ENCODE results near the gene SRC. TPM values are rescaled to one million over a fixed set of nuclear protein-coding genes. Genes with fewer than 3 reads are reported as not detected.

SRC gene
- polyA plus RNA-seq, 3 donors = 13.5 to 25.7 (median 13.6) TPM

DNA sequence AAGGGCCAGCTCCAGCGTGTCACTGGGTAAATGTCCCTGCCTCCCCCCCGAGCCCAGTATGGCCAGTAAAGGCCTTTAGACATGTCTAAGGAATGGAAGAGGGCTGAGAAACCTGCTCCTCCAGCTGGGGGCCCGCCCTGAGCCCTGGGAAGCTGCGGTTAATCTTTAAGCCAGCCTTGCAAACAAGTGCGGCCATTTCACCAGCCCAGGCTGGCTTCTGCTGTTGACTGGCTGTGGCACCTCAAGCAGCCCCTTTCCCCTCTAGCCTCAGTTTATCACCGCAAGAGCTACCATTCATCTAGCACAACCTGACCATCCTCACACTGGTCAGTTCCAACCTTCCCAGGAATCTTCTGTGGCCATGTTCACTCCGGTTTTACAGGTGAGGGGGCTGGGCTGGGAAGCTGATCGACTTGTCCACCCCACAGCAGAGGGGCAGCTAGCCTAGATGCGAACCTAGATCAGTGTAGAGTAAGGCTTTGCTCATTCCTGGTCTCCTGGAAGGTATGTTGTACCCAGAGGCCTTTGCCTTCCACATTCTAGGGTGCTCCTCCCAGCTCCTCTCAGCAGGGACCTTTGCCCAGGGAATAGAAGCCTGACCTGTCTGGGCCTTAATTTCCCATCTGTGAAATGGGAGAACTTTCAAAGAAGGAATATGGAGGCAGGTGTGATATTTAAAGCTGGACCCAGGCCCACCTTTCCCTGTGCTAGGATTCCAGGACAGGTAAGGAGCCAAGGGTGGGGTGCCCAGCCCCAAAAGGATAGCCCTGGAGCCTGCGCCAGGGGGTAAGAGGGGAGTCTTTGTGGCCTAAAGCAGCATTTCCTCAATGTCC is 1.2 kb upstream of the SRC start:
- no peak overlapping the region for H3K27ac ChIP-seq (ENCODE audit: low read depth, low read length)
- 38 to 88% (median 86%) methylated on average over 10 of the region's 10 CpGs for whole genome bisulfite sequencing, 3 donors

DNA sequence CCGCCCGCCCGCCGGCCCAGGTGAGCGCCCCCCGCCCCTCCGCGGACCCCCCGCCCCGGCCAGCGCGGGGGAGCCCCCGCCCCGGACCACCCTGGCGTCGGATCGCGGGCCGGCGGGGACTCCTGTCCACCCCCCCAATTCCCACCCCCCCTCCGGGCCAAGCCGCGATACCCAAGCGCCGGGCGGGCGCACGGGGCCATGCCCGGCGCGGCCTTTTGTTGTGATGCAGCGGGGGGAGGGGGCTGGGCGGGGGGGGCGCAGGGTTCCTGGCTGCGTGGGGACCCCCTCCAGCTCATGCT is 245 bp downstream of the SRC start:
- no peak overlapping the region for H3K27ac ChIP-seq (ENCODE audit: low read depth, low read length)
- 0% methylated on average over 1 to 32 of the region's 35 CpGs for WGBS, 3 donors

DNA sequence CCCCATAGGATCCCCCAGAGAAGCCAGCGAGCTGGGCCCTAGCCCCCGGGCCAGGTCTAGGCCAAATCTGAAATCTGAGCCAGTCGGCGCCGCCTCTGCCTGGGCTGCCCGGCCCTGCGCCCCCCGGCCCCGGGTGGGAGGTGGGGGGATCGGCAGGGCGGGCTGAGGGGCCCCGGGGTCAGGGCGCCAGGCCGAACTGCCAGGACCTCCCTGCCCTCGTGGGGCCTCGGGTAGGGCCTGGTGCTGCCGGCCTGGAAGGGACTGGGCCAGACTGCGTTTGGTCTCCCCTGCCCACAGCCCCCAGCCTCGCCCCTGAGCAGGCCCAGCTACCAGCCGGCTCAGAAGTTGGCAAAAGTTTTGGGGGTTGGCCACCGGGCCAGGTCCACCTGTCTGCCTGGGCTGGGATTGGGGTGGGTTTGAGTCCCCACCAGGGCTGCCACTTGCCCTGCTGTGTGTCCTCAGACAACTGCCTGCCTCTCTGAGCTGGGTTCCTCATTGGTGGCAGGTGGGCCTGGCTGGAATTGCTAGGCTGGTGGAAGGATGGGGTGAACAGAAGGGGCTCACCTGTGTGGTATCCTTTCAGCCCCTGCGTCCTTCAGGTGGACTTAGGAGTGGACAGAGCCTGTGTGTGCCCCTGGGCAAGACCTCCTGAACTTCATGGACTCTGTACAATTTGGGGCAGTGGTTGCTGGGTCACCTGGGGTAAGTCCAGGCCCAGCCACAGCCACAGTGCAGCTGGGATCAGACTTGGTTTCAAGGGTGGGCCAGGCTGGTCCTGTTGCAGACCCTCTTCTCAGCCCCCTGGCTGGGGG is 801 bp downstream of the SRC start:
- no peak overlapping the region for H3K27ac ChIP-seq (ENCODE audit: low read depth, low read length)
- WGBS, 3 donors = 17 to 30% (median 21%) methylated on average over 22 of the region's 22 CpGs

DNA sequence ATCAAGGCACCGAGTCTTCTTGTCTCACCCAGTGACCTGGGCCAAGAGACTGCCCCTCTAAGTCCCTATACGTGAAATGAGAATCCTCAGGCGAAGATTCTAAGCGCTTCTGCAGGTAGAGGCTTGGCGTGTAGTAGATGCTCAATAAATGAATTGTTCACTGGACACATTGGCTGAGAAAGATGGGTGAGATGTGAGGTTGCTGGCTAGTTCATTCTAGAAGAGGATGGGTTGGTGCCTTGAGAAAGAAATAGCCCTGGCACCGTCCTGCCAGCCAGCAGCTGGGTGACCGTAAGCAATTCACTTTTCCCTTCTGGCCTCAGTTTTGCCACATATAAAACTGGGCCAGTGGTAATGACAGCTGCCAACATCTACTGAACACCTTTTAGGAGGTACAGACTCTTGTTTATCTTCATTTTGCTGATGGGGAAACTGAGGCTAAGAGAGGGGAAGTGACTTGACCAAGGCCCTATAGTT is 1.4 kb downstream of the SRC start:
- no peak overlapping the region for H3K27ac ChIP-seq (ENCODE audit: low read depth, low read length)
- 89 to 96% (median 91%) methylated on average over 7 of the region's 7 CpGs for WGBS, 3 donors

DNA sequence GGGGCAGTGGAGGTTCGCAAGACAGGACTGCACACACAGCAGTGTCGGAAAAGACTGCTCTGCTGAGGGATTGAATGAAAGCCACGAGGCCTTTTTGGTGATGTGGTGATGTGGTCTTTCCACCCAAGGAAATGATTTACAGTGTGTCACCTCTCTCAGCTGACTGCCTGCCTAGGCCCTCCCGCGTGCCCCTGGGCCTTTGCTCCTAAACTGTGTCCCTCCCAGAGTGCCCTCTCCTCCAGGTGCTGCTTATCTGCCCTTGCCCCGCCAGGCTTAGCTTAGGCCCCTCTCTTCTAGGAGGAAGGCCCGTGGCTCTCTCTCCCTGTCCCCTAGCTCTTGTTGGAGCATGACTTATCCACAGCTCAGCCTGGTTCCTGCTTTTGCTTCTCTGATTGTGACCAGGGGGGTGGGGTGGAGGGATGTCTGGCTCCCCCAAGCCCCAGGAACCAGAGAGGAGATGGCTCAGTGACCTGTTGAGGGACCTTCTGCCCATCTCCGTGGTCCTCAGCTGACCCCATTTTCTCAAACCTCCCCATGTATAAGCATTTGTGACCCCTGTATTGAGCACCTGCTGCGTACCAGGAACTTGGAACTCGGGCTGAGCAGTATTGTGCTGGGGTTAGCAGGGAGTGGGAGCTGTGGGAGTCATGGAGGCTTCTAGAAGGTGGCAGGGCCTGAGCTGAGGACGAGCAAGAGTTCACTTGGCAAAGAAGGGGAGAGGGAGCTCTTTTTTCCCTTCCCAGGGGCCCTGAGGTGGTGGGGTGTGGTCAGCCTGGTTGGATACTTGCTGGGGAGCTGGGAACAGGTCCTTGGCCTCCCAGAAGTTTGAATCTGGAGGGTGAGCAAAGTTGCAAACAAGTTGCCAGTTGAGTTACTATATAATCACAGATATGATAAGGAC is 2.2 kb downstream of the SRC start:
- WGBS, 3 donors = 66 to 78% (median 70%) methylated on average over 11 of the region's 11 CpGs
- no peak overlapping the region for H3K27ac ChIP-seq (ENCODE audit: low read depth, low read length)

DNA sequence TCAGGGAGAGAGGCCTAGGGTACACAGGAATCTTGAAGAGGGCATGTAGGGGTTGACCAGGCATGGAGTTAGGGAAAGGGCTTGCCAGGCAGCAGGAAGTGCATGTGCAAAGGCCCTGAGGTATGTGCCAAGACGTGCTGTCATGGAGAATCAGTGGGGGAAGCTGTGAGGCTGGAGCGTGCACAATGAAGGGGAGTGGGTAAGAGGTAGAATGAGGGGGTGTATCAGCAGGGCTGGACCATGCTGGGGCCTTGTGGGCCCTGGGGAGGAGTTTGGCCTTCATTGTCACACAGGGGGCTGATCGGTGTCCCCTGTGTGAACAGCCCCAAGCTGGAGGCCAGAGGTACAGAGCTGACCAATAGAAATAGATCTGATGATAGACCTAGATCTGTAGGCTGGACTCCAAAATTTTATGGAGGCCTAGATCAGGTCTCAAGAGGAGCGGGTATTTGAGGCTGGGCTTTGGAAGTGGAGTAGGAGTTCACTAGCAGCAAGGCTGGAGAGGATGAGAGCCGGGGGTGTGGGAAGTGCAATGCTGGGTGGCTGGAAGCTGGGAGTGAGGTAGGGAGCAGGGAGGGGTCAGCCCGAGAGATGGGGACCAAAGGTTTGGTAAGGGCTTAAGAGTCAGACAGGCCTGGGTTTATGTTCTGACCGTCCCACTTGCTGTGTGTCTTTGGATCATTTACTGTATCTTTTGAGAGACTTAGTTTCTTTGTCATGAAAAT is 3.0 kb downstream of the SRC start:
- H3K27ac ChIP-seq (ENCODE audit: low read depth, low read length) = no peak overlapping the region
- 78 to 91% (median 88%) methylated on average over 7 of the region's 7 CpGs for WGBS, 3 donors

- 62 to 76% (median 70%) methylated on average over 16 of the region's 16 CpGs for WGBS, 3 donors
These were observed 3.9 kb downstream of the SRC start for GRCh38 chr20:37349517-37350491.

DNA sequence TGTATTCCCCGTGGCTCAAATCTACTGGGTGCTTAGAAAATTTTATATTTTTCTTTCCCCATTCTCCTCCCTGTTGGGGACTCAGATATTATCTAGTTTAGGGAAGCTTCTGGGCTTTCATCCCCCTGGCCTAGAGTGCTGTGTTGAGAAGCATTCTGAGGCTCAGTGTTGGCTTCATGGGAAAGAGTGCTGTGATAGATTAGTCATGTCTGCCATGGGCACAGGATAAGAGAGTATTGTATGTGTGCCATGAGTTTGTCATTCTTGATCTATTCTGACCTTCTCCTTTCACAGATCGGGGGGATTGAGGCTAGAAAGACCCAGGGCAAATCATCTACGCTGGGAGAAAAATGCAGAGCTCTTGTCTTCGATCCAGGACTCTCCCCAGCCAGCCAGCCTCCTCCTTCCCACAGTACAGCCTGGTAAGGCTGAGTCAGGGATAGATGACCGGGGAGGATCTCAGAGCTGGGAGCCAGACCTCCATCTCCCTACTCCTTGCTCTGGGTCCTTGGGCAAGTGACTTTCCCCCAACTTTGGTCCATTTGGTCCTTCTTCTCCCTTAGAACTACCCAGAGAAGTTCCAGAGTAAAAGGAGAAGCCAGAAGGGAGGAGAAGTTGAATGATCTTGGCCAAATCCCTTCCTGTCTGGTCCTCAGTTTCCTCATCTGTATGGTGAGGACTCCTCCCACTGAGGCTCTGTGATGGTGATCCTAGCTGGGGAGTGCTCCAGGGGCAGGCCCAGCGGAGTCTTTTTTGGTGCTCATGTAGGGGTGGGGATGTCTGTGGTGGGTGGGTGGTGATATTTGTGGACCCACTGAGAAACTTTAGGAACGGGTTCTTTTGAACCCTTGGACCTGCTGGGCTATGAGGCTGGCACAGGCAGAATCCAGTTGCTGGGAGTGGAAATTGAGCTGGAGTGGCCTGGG is 5.0 kb downstream of the SRC start:
- no peak overlapping the region for H3K27ac ChIP-seq (ENCODE audit: low read depth, low read length)
- 76 to 89% (median 89%) methylated on average over 7 of the region's 7 CpGs for WGBS, 3 donors

More at GRCh38 chr20:37349517-37350491, 3.9 kb downstream of the SRC start:
- H3K27ac ChIP-seq (ENCODE audit: low read depth, low read length) = peak overlapping the region; percentile 3

DNA sequence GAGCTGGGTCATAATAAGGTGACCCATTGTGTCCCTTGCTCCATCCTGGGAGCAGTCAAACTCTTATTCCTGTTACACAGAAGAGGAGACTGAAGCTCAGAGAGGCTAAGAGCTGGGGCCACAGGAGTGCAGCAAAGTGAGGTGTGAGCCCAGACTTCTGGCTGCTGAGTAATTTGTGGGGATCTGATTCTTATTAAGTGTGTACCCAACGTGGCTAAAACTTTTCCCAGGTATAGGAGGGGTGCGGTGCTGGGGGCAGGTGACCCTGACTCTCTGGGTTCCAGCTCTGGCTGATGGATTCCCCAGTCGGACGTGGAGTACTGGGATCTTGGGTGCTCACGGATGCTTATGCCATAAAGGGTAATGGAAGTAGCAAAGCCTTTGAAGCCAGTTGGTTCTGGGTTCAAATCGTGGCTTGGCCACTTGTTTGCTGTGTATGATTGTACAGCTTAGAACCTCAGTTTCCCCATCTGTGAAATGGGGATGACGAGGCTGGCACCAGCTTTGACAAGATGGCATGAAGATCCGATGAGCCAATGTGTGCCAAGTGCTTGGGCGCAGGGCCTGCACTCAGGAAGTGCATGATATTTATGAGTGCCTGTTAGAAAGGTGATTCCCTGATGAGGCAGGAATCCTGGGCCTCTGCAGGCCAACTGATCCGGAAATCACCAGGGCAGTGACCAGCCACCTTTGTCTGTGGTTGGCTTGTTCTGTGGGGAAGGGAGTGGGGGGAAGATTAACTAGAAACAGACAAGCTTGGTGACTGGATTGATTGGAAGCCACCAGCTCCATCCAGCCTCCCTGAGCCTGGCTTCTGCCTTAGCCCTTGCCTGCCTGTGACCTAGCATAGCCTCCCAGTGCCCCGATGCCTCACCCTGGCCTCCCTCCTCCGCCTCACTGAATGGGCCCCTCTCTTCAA is 6.0 kb downstream of the SRC start:
- 80 to 88% (median 85%) methylated on average over 12 of the region's 12 CpGs for WGBS, 3 donors
- H3K27ac ChIP-seq (ENCODE audit: low read depth, low read length) = no peak overlapping the region

DNA sequence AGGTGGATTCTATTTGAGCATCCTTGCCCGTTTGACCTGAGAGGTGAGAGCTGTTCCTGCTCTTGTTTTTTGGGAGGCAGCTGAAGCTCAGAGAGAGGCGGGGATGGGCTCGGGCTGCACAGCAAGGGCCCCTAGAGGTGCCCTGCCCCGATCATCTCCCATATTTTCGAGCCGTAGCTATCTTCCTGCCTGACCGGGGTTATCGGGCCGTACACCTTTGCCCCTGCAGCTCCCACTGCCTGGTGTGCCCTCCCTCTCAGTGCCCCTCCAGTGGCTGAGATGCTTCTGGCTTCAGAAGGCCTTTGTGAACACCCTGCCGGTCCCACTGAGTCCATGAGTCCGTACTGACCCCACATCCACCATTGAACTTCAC is 6.7 kb downstream of the SRC start:
- WGBS, 3 donors = 80 to 89% (median 87%) methylated on average over 11 of the region's 11 CpGs
- no peak overlapping the region for H3K27ac ChIP-seq (ENCODE audit: low read depth, low read length)

- 90 to 95% (median 92%) methylated on average over 13 of the region's 13 CpGs for WGBS, 3 donors
- no peak overlapping the region for H3K27ac ChIP-seq (ENCODE audit: low read depth, low read length)
These were observed 7.4 kb downstream of the SRC start for GRCh38 chr20:37353285-37353849.

GRCh38 chr20:37354210-37355195 is 8.6 kb downstream of the SRC start:
- no peak overlapping the region for H3K27ac ChIP-seq (ENCODE audit: low read depth, low read length)
- 55 to 90% (median 86%) methylated on average over 18 of the region's 18 CpGs for WGBS, 3 donors

- no peak overlapping the region for H3K27ac ChIP-seq (ENCODE audit: low read depth, low read length)
- 82 to 90% (median 89%) methylated on average over 15 of the region's 15 CpGs for WGBS, 3 donors
These were observed 9.6 kb downstream of the SRC start for GRCh38 chr20:37355252-37356180.

All from adipose tissue (tissue), 3 donors.